EH (cell line): ENCODE data around the gene TLE4.
"Not testable (repeated sequence)": the region's sequence is repeated elsewhere in the genome, so short reads cannot be mapped to it uniquely, and the experiment has no call there.

Experiments
- DNase-seq: peaks from one replicate; pipeline ENCODE4 v3.0.0-alpha.2; 2015; ENCODE audit warnings: low read depth

The TLE4 gene

GRCh38 chr9:79637177-79637925, 65.6 kb downstream of the TLE4 start:
- DNase-seq: no peak

- DNase-seq: no peak
Observed at GRCh38 chr9:79638806-79639205, 67.0 kb downstream of the TLE4 start.

GRCh38 chr9:79639354-79639753, 67.6 kb downstream of the TLE4 start:
- peak; percentile 62 for DNase-seq

- not testable (repeated sequence) for DNase-seq
Observed at GRCh38 chr9:79640067-79640466, 68.3 kb downstream of the TLE4 start.

- peak; percentile 49 for DNase-seq
Observed at GRCh38 chr9:79641070-79641469, 69.3 kb downstream of the TLE4 start.

- DNase-seq: no peak
Observed at GRCh38 chr9:79642671-79643070, 70.9 kb downstream of the TLE4 start.

GRCh38 chr9:79644048-79644447, 72.3 kb downstream of the TLE4 start:
- DNase-seq: no peak

GRCh38 chr9:79644601-79645000, 72.8 kb downstream of the TLE4 start:
- DNase-seq: no peak

- no peak for DNase-seq
Observed at GRCh38 chr9:79645110-79645509, 73.3 kb downstream of the TLE4 start.

- no peak for DNase-seq
Observed at GRCh38 chr9:79646096-79646495, 74.3 kb downstream of the TLE4 start.

GRCh38 chr9:79651251-79651795, 79.6 kb downstream of the TLE4 start:
- peak; percentile 46 for DNase-seq

GRCh38 chr9:79652598-79652997, 80.8 kb downstream of the TLE4 start:
- peak; percentile 79 for DNase-seq

GRCh38 chr9:79654591-79655382, 83.0 kb downstream of the TLE4 start:
- DNase-seq: not testable (repeated sequence)

- no peak for DNase-seq
Observed at GRCh38 chr9:79655551-79655950, 83.8 kb downstream of the TLE4 start.

- no peak for DNase-seq
Observed at GRCh38 chr9:79656169-79656568, 84.4 kb downstream of the TLE4 start.

- peak; percentile 46 for DNase-seq
Observed at GRCh38 chr9:79657891-79658290, 86.1 kb downstream of the TLE4 start.

GRCh38 chr9:79658926-79659325, 87.2 kb downstream of the TLE4 start:
- DNase-seq: no peak

GRCh38 chr9:79660615-79661014, 88.8 kb downstream of the TLE4 start:
- no peak for DNase-seq

GRCh38 chr9:79661279-79661678, 89.5 kb downstream of the TLE4 start:
- DNase-seq: peak; percentile 30

GRCh38 chr9:79661886-79662536, 90.2 kb downstream of the TLE4 start:
- no peak for DNase-seq

GRCh38 chr9:79662537-79662956, 90.8 kb downstream of the TLE4 start:
- DNase-seq: peak; percentile 60

- no peak for DNase-seq
Observed at GRCh38 chr9:79663300-79663699, 91.5 kb downstream of the TLE4 start.

GRCh38 chr9:79663878-79664277, 92.1 kb downstream of the TLE4 start:
- DNase-seq: no peak
